ENCODE data around the gene IGSF1.

- TF ChIP-seq HOXA5 (CRISPR knock-in tag; IDR thresholded peaks at IDR 0.05) (no peak), HNRNPL (IDR thresholded peaks at IDR 0.05; ENCODE audit: low read depth, low read length) (no peak), NFYB (CRISPR knock-in tag; IDR thresholded peaks at IDR 0.05) (no peak)
Observed at GRCh38 chrX:131322651-131323050, 33.5 kb upstream of the IGSF1 start.

All from HepG2 (cell line).